NCI-H226 (cell line): ENCODE measurements around the gene KNDC1.
"Not testable (repeated sequence)": the region's sequence is repeated elsewhere in the genome, so short reads cannot be mapped to it uniquely, and the experiment has no call there.

ENCODE experiments used
- DNase-seq: peaks from one replicate; pipeline ENCODE4 v3.0.0-alpha.2; 2015

The KNDC1 gene

DNA sequence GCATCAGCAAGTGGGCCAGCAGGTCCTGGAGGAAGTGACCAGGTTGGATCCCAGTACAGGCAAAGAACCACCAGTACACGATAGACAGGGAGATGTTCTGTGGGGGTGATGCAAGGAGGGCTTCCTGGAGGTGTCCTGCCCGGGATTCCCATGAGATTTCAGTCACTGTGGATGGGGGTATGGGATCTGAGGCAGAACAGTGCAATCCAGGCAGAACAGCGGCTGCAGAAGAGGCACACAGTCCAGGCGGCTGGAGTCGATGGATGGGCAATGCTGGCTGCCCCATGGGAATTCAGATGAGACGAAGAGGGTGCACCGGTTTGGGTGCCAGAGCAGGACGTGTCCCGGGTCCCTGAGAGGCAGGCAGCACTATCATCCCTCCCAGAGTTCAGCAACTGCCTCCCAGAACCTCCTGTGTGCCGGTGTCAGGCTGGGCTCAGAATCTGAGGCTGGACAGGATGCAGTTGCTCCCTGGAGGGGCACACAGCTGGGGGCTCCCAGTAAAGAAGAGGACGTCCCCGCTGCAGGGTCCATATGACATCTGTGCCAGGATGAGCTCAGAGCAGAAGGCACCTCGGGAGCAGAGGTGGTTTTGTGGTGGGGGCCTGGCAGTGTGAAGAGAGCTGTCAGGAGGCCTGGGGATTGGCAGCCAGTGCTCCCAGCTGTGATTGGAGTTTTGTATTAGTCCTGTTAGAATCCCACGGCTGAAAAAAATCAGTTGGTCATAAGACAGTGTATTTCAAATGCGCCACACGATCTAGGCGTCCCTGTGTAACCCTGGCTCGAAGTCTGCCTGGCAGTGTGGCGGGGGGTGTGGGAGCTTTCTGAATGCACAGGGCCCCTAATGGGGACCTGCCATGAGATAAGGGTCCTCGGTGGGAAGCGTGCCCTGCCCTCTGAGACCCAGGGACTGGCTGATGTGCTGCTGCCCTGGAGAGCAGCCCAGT, 3.2 kb downstream of the KNDC1 start:
- no peak for DNase-seq

DNA sequence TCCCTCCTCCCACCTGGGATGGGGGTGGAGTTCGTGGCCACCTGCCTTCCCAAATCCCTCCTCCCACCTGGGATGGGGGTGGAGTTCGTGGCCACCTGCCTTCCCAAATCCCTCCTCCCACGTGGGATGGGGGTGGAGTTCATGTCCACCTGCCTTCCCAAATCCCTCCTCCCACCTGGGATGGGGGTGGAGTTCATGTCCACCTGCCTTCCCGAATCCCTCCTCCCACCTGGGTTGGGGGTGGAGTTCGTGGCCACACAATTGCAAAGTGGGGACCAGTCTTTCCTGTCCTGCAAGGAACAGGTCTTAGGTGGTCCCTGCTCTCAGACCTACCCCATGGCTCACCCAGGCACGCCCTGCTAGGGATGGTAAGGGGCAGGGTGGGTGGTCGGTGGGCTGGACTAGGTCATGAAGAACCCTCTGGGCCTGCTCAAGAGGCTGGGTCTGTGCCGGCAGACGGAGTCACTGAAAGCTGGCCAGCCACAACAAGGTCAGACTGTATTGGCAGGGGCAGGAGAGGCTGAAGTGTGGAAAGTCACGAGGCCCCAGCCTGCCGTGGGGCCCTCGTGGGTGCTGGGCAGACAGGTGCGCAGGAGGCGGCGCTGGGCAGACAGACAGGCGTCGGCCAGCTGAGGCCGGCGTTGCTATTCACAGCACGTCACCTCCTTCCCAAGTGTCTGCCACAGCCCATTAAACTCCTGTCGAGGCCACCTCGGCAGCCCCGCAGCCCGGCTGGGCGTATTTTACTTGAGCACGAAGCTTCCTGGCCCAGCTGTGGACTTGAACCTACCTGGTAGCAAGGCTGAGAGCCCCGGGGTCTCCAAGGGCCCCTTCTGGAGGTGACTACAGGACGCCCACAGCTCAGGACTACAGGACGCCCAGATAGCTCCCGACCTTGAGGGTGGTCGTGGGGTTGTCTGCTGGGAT, 4.1 kb downstream of the KNDC1 start:
- DNase-seq: no peak

DNA sequence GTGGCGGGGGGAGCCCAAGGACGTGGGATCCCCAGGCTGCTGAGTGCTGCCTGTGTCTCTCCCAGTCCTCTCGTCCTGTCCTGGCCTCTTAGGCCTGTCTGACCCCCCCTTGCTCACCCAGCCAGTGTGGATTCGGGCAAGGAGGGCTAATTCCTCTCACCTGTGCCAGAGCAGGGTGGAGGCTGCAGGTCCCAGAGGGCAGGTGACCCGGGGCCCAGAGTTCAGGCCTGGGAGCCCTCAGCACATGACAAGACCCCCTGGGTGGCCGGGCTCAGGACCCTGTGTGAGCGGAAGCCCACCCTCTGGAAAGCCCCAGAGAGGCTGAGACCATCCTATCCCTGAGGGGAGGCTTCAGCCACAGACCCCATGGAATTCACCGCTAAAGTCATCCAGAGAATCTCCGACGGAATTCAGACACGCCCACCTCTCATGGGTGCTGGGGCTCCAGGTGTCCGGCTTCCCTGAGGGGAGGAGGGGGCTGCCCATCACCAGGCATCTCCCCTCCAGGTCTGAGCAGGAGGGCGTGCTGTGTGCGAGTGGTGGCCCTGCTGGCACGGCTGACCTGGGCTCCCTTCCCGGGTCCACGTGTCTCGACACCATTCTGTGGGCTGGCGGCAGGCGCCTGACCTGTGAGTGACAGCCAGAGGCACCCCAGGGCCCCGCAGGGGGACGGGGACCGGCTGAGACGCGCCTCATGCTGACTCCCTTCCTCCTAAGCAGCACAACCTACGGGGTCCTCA, 5.0 kb downstream of the KNDC1 start:
- DNase-seq: no peak

DNA sequence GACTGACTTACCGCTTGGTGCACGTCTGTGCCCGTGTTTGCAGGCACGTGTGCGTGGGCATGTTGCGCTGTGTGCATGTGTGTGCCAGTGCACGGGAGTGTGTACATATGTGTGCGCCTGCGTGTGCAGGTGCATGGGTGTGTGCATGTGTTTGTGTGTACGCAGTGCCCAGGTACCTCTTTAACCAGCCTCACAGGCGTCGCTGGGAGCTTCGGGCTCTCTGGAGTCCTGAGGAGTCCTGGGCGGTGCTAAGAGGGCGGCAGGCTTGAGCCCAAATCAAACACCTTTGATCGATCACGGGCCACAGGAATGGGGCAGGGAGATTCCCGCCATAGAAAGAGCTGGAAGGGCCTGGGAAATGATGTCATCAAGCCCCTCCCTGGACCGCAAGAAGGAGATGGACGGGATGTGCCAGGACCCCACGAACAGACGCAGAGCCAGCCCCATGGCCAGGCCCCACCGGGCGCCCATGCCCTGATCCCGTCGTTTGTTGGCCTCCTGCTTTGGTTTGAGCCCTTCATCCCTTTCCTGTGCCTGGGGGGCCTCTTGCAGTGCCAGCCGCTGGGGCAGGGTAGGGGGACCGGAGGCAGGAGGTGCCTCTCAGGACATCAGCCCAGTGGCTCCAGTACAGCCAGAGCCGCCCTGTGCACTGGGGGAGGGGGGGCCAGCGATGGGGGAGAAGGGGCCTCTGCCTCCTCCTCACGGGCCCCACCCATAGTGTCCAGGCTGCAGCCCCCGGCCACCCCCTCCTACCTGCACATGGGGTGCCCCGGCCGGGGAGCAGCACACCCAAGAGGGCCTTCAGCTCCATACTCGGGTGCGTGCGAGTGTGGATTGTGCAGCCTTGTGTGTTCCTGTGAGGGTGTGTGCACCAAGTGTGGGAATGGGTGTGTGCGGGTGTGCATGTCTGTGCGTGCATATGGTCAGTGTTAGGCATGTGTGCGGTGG, 5.8 kb downstream of the KNDC1 start:
- no peak for DNase-seq

DNA sequence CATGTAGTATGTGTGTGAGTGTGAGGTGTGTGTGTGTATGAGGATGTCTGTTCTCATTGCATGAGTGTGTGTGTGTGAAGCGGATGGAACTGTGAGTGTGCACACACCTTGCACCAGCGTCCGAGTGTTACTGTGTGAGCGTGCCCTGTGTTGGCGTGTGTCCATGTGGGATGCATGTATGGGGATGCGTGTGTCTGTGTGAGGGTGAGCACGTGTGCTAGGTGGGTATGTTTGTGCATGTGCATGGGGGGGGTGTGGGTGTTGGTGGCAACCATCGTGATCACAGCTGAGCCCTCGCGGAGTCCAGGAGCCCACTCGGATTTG, 6.4 kb downstream of the KNDC1 start:
- no peak for DNase-seq

DNA sequence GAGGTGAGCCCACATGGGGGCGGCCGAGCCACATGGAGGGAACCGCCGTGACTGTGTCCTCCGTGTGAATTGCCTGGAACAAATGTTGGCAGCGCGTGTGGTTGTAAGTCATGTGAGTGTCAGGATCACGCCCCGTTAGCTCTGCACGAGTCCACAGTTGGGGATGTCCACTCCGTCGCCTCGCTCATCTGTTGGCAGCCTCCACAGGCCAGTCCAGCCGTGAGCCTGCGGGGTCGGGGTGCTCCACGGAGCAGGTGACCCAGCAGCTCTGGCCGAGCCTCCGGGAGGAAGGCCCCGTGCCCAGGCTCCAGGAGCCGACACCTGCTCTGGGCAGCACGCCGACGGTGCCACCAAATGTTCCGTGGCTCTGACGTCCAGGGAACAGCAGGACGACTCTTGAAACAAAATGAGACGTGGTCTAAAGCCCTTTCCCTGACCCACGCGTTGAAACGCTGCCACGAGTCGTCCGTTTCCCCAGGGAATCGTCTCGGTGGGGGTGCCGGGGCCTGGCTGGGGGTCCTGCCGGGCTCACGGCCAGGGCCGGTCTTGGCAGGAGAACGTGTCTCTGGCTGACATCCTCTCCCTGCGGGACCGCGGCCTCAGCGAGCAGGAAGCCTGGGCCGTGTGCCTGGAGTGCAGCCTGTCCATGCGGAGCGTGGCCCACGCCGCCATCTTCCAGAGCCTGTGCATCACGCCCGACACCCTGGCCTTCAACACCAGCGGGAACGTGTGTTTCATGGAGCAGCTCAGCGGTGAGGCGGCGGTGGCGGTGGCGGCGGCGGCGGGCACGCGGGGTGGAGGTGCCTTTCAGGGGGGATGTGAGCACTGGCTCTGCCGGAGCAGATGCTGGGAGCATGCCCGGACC, 7.0 kb downstream of the KNDC1 start:
- DNase-seq: no peak

DNA sequence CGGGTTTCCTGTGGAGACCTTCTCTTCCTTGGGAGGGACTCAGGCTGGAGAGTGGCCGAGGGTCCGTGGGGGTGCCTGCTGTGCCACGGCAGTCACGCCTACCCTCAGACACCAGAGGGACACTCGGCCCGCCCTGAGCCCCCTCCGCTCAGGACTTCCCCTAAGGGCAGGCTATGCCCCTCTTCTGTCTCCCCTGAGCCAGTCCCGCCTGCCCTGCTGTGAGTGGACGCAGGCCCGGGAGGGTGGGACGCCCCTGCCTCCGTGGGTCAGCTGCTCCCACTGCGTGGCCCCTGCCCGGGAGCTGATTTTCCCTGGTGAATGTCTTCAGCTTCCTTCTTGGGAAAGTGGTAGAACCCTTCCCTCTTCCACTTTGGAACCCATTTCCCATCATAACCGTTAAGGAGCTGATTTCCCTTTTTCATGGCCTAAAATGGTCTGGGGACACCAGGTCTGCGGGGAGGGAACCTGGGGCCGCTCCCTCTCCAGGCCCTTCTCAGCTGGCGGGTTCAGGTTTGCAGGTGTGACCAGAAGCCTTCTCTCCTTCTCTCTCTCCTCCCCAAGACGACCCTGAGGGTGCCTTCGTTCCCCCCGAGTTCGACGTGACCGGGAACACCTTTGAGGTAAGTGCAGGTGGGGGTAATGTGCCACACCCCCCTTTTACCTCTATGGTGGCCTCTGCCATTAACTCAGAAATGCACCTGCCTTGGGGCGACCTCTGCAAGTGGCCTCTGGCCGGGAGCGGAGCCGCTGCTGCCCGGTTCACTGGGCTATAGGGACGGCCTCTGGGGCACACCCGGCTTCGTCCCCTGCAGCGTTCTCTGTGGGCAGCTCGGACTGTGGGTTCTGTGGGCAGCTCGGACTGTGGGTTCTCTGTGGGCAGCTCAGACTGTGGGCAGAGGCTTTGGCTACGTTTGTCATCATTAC, 7.9 kb downstream of the KNDC1 start:
- no peak for DNase-seq

DNA sequence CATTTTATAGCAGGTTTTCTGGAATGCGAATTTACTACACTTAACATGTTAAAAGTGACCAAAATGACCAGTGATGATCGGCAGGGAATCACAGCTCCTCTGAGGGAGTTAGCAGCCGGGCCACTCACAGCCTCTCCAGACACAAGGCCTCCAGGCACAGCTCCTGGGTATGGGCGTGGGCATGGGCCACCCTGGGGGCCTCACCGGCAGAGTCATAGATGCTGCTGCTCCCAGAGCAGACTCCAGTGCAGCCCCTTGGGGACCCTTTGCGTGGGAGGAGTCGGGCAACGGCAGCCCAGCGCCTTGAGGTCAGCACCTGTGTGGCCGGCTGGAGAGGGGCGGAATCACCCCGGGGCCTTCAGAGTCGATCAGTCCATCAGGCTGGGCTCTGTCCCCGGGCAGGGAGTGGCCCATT, 8.6 kb downstream of the KNDC1 start:
- no peak for DNase-seq

DNA sequence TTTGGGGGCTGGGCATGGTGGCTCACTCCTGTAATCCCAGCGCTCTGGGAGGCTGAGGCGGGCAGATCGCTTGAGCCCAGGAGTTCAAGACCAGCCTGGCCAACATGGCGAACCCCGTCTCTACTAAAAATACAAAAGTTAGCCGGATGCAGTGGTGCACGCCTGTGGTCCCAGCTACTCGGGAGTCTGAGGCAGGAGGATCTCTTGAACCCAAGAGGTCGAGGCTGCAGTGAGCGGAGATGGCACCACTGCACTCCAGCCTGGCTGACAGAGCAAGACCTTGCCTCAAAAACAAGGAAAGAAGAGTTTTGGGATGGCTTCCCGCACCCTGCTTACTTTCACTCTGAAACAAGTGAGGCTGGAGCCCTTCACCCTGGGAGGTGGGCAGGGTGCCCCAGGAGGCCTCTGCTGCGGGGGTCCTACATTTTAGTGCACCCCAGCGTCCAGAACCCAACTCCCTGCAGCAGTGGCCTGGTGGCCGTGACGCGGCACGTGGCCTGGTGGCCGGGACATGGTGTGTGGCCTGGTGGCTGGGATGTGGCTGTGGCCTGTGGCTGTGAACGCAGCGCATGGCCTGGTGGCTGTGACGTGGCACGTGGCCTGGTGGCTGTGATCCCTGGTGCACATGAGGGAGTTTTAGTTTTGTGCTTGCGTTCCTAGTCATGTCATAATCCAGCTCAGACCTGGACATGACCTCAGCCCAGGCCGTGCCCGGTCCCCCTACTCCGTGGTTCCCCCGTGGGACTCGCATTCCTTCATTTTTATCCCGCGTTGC, 9.3 kb downstream of the KNDC1 start:
- DNase-seq: no peak

DNA sequence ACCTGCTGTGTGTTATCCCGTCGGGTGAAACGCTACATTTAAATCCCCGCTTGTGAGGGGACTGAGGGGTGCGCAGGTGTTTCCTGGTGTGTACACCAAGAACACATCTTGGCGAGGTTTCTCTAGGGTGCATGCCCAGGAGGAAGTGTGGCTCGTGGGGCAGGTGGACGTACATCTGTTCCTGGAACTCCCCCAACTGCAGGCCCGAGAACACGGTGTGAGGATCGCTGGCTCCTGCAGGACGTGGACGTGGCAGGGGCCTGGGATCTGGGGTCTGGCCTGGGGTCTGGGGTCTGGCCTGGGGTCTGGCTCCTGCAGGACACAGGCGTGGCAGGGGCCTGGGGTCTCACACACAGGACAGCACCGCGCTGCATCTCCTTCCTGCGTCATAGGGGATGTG, 10.1 kb downstream of the KNDC1 start:
- DNase-seq: no peak

DNA sequence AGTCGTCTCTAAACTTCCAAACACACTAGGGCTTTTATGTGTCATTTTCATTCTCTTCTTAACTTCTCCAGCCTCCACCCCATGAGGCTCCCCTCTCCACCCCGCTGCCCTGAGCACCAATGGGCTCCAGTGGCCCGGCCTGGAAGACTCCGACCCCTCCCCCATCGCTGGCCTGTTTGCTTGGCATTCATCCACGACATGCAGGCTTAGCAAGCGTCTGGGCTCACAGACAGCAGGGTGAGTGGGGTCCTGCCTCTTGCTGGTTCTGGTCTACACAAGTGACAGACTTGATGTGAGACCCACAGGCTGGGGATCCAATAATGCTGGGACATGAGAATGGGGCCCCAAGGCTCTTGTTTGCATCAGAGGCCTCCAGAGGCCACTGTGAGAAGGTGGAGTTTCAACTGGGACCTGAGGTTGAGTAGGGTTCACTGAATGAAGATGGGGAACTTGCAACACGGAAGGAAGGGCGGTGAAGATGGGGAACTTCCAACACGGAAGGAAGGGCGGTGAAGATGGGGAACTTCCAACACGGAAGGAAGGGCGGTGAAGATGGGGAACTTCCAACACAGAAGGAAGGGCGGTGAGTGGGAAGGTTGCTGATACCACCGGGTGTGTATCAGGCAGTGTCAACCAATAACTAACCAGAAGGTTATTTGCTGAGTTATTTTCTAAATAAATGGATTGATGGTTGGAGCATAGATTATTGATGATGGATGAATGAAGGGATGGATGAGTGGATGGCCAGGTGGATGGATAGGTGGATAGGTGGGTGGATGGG, 14.0 kb downstream of the KNDC1 start:
- no peak for DNase-seq

DNA sequence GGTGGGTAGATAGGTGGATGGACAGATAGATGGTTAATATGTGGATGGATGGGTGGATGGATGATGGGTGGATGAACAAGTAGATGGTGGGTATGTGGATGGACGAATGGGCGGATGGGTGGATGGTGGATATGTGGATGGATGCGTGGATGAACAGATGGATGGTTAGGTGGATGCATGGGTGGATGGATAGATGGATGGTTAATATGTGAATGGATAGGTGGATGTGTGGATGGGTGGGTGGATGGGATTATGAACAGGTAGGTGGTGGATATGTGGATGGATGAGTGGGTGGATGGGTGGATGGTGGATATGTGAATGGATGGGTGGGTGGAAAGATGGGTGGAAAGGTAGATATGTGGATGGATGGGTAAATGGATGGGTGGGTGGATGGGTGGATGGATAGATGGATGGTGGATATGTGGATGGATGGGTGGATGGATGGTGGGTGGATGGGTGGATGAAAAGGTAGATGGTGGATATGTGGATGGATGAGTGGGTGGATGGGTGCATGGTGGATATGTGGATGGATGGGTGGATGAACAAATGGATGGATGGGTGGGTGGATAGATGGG, 14.8 kb downstream of the KNDC1 start:
- DNase-seq: no peak

DNA sequence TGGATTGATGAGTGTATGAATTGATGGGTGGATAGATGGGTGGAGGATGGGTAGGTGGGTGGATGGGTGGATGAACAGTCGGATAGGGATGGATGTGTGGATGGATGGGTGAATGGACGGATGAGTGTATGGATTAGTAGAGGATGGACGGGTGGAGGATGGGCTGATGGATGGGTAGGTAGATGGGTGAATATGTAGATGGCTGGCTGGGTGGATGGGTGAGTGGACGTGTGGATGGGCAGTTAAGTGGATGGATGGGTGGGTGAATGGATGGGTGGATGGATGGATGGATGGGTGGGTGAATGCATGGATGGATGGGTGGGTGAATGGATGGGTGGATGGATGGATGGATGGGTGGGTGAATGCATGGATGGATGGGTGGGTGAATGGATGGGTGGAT, 15.6 kb downstream of the KNDC1 start:
- not testable (repeated sequence) for DNase-seq

DNA sequence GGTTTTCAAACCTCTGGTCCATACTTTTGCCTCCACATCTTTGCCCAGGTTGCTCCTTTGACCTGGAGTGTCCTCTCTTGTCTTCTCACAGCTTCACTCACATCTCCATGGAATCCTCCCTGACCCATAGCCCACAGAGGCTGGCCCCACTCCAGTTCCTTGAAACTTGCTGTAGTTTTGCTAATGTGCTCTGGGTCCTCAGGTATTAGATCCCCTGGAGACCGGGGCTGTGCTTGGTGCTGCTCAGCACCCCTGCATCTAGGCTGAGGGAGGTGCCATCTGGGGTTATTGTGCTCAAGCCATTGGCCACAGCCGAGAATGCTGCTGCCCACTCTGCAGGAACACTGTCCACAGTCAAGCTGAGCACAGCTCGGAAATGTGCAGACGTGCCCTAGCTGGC, 16.5 kb downstream of the KNDC1 start:
- no peak for DNase-seq

DNA sequence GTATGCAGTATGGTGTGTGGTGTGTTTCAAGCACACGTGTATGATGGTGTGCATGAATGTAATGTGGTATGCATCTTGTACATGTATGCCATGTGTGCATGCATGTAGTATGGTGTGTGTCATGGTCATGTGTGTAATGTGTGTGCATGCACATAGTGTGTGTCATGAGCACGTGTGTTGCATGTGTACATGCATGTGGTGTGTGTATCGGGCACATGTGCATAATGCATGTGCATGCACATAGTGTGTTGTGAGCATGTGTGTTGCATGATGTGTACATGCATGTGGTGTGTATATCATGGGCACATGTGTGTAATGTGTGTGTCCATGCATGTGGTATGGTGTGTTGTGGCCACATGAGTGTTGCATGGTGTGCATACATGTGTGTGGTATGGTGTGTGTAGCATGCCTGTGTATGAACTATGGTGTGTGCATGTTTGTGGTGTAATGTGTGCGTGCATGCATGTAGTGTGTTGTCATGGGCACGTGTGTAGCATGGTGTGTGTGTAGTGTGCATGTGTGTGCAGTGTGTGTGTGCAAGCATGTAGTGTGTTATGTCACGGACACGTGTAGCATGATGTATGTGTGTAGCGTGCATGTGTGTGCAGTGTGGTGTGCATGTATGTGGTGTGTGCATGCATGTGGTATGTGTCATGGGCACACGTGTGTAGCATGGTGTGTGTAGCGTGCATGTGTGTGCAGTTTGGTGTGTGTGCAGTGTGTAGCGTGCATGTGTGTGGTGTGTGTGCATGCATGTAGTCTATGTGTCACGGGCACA, 17.6 kb downstream of the KNDC1 start:
- no peak for DNase-seq

DNA sequence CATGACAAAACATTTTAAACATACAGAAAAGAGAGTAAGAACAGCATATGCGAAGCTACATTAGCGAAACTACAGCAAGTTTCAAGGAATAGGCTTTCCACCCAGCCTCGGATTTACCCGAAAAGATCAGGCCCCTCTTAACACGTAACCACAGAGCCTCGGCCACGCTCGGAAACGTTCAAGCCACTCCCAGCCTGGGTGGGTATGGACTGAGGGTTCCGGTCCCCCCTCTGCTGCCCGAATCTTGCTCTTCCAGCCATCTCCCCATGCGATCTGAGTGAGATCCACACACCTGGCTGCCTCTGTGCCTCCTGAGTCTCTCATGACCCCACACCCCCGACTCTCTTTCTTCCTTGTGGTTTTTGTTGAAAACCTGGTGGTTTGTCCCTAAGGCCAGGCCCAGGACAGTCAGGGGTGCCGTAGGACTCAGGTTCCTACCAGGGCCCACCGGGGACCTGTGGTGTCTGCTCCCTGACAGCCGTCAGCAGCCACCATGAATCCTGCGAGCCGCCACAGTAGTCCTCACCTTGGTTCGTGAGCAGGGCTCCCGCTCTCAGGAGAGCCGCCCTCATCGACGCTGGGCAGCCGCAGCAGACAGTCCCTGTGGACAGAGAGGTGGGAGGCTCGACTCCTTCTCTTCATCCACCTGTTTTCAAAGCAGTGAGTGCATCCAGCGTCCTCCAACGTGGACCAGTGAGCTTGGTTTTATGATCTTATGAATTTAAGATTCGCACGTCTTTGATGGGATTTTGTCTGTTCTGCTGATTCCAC, 18.5 kb downstream of the KNDC1 start:
- no peak for DNase-seq
